ENCODE measurements around the gene TP53INP2.

DNA sequence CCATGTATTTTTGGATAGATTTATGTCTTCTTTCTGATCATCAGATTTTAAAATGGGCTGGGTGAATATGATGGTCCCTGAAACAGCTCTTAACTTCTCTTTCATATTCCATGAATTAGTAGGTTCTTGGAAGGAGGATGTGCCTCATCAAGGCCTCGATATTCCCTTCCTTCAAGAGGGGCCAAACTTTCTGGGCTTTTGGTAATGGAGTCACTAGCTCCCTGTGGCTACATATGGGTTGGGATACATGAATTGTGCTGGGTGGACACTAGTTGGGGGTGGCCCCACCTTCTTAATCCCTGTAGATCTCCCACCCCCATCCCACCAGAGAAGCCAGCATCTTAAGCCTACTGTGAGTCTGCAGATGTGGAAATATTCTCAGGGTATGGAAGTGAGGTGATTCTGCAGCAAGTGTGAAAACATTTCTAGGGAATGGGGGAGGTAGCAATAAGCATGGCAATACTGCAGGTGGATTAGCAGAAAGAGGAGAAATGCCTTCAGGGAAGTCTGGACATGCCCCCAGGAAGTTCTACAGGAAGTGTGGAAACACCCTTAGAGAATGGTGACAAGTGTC is 2.2 kb downstream of the TP53INP2 start:
- TF ChIP-seq, protein P1, sequence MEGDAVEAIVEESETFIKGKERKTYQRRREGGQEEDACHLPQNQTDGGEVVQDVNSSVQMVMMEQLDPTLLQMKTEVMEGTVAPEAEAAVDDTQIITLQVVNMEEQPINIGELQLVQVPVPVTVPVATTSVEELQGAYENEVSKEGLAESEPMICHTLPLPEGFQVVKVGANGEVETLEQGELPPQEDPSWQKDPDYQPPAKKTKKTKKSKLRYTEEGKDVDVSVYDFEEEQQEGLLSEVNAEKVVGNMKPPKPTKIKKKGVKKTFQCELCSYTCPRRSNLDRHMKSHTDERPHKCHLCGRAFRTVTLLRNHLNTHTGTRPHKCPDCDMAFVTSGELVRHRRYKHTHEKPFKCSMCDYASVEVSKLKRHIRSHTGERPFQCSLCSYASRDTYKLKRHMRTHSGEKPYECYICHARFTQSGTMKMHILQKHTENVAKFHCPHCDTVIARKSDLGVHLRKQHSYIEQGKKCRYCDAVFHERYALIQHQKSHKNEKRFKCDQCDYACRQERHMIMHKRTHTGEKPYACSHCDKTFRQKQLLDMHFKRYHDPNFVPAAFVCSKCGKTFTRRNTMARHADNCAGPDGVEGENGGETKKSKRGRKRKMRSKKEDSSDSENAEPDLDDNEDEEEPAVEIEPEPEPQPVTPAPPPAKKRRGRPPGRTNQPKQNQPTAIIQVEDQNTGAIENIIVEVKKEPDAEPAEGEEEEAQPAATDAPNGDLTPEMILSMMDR (IDR thresholded peaks at IDR 0.05) = no peak
- TF ChIP-seq POLR2A (IDR thresholded peaks at IDR 0.05) = no peak
